HepG2 (cell line): ENCODE data around the gene SLC24A4. TPM values are rescaled to one million over a fixed set of nuclear protein-coding genes. Genes with fewer than 3 reads are reported as not detected.

Experiments
- ARNT ChIP-seq: fragments of 450-650 bp; IDR thresholded peaks from 2 replicates; pipeline ENCODE4 v1.6.1; 2017
- CHCHD3 ChIP-seq: sonication (generic); formaldehyde crosslinking; IDR thresholded peaks from 2 replicates; pipeline ENCODE4 v1.8.0; 2022; ENCODE audit warnings: mild to moderate bottlenecking, missing genetic modification reagents, moderate library complexity
- GABPA ChIP-seq, 2 experiments: IDR thresholded peaks; 2 replicates each; pipeline ENCODE4 v1.6.1; 2011 to 2016; ENCODE audit warnings: low read depth in 2 of 2, low read length in 1 of 2, missing biosample characterization in 1 of 2, missing genetic modification characterization in 1 of 2
- GLI4 ChIP-seq: sonication (generic); formaldehyde crosslinking; IDR thresholded peaks from 2 replicates; pipeline ENCODE4 v1.5.1; 2020; ENCODE audit warnings: missing genetic modification reagents, mild to moderate bottlenecking, moderate library complexity, borderline replicate concordance
- HIVEP1 ChIP-seq: sonication (generic); formaldehyde crosslinking; IDR thresholded peaks from 2 replicates; pipeline ENCODE4 v1.4.0; 2020; ENCODE audit warnings: mild to moderate bottlenecking, missing genetic modification reagents
- IRF2 ChIP-seq: IDR thresholded peaks from 2 replicates; pipeline ENCODE4 v1.6.1; 2018; ENCODE audit warnings: missing genetic modification reagents, missing compliant biosample characterization
- ISL2 ChIP-seq: sonication (generic); formaldehyde crosslinking; IDR thresholded peaks from 2 replicates; pipeline ENCODE4 v1.5.0; 2020; ENCODE audit warnings: missing genetic modification reagents
- ISX ChIP-seq: sonication (generic); formaldehyde crosslinking; conservative IDR thresholded peaks from 2 replicates; pipeline ENCODE4 v1.5.0; 2020; ENCODE audit warnings: missing genetic modification reagents
- MLLT10 ChIP-seq: sonication (generic); formaldehyde crosslinking; IDR thresholded peaks from 2 replicates; pipeline ENCODE4 v1.4.0; 2020; ENCODE audit warnings: missing genetic modification reagents
- ONECUT2 ChIP-seq: sonication (generic); formaldehyde crosslinking; IDR thresholded peaks from 2 replicates; pipeline ENCODE4 v1.4.0; 2020; ENCODE audit warnings: missing genetic modification reagents
- RBAK ChIP-seq: sonication (generic); formaldehyde crosslinking; IDR thresholded peaks from 2 replicates; pipeline ENCODE4 v1.5.1; 2020; ENCODE audit warnings: mild to moderate bottlenecking, missing genetic modification reagents
- RXRA ChIP-seq: sonication (generic); formaldehyde crosslinking; IDR thresholded peaks from 2 replicates; pipeline ENCODE4 v1.5.1; 2020; ENCODE audit warnings: missing genetic modification reagents
- SAFB2 ChIP-seq: sonication (generic); formaldehyde crosslinking; IDR thresholded peaks from 2 replicates; pipeline ENCODE4 v1.5.1; 2020; ENCODE audit warnings: missing genetic modification reagents, low read depth, mild to moderate bottlenecking, borderline replicate concordance
- SALL1 ChIP-seq: sonication (generic); formaldehyde crosslinking; IDR thresholded peaks from 2 replicates; pipeline ENCODE4 v1.8.0; 2022; ENCODE audit warnings: mild to moderate bottlenecking, missing genetic modification reagents
- TSC22D2 ChIP-seq: sonication (generic); formaldehyde crosslinking; IDR thresholded peaks from 2 replicates; pipeline ENCODE4 v1.5.1; 2020; ENCODE audit warnings: missing genetic modification reagents, mild to moderate bottlenecking, borderline replicate concordance
- ZNF354B ChIP-seq: sonication (generic); formaldehyde crosslinking; IDR thresholded peaks from 2 replicates; pipeline ENCODE4 v1.8.0; 2022; ENCODE audit warnings: mild to moderate bottlenecking, missing genetic modification reagents
- ZNF564 ChIP-seq: sonication (generic); formaldehyde crosslinking; IDR thresholded peaks from 2 replicates; pipeline ENCODE4 v1.8.1; 2023; ENCODE audit warnings: mild to moderate bottlenecking, missing genetic modification reagents
- ZNF724P ChIP-seq: sonication (generic); formaldehyde crosslinking; IDR thresholded peaks from 2 replicates; pipeline ENCODE4 v1.8.0; 2022; ENCODE audit warnings: missing genetic modification reagents, borderline replicate concordance
- ZNF788 ChIP-seq: sonication (generic); formaldehyde crosslinking; IDR thresholded peaks from 2 replicates; pipeline ENCODE4 v1.5.0; 2020; ENCODE audit warnings: mild to moderate bottlenecking, missing genetic modification reagents, borderline replicate concordance
- ZNF841 ChIP-seq: sonication (generic); formaldehyde crosslinking; IDR thresholded peaks from 2 replicates; pipeline ENCODE4 v1.8.1; 2023; ENCODE audit warnings: missing genetic modification reagents, borderline replicate concordance
- ZSCAN20 ChIP-seq: sonication (generic); formaldehyde crosslinking; IDR thresholded peaks from 2 replicates; pipeline ENCODE4 v1.4.0; 2020; ENCODE audit warnings: missing genetic modification reagents, mild to moderate bottlenecking, borderline replicate concordance
- ZSCAN9 ChIP-seq: IDR thresholded peaks from 2 replicates; pipeline ENCODE4 v1.6.1; 2016; ENCODE audit warnings: borderline replicate concordance
- polyA plus RNA-seq, 8 experiments: library from polyadenylated mRNA; depleted of rRNA in 3 of 8; stranded (reverse) in 7 of 8; unstranded in 1 of 8; fragments of >200 nt; fragmentation: Illumina TruSeq in 4 of 8; extraction: Trizol in 4 of 8; gene quantifications; 2 replicates each; pipeline versions ENCODE4 v1.2.1 to v1.2.3, GENCODE V29; 2011 to 2016; ENCODE audit warnings: low read depth in 4 of 8, missing spikeins in 1 of 8, mixed read lengths in 1 of 8; ENCODE audit not compliant: insufficient read depth in 1 of 8
- total RNA-seq, 5 experiments: library from RNA; depleted of rRNA; stranded (reverse); fragments of >200 nt; fragmentation: Illumina TruSeq; extraction: Trizol; gene quantifications; 2 replicates each; pipeline ENCODE4 v1.2.3, GENCODE V29; 2016; ENCODE audit warnings: low read depth in 1 of 5
- TF ChIP-seq, protein P1 (sequence below): sonication (generic); formaldehyde crosslinking; IDR thresholded peaks from 2 replicates; pipeline ENCODE4 v1.4.0; 2020; ENCODE audit warnings: missing genetic modification reagents
- TF ChIP-seq, protein P2 (sequence below): sonication (generic); formaldehyde crosslinking; IDR thresholded peaks from 2 replicates; pipeline ENCODE4 v1.5.1; 2020; ENCODE audit warnings: mild to moderate bottlenecking, missing genetic modification reagents, moderate library complexity
- TF ChIP-seq, protein P3 (sequence below): sonication (generic); formaldehyde crosslinking; IDR thresholded peaks from 2 replicates; pipeline ENCODE4 v1.8.1; 2023; ENCODE audit warnings: mild to moderate bottlenecking, missing genetic modification reagents

Gene SLC24A4
- total and polyA plus RNA-seq, 2 of the 13 experiments (the other 11 are each of a cell fraction or from before 2014, with no cell fraction given): not detected

DNA sequence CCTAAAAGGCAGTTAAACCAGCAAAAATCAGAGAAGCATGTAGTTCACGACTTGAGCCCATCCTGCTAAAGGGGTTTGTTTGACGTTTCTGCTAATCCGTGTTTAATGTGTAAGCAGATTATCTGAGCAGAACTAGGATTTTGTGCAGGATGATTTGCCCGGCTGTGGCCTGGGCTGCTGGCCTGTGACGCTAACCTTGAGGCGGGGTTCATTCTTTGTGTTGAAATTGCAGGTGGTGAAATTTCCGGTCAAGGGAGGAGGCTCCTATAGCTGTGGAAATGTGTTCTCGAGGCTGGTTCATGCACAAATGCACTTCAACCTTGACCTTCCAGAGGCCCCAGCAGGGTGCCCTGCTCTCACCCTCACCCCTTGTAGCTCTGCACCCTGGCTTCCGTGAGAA is 63.7 kb downstream of the SLC24A4 start (continued):
- TF ChIP-seq, protein P1, sequence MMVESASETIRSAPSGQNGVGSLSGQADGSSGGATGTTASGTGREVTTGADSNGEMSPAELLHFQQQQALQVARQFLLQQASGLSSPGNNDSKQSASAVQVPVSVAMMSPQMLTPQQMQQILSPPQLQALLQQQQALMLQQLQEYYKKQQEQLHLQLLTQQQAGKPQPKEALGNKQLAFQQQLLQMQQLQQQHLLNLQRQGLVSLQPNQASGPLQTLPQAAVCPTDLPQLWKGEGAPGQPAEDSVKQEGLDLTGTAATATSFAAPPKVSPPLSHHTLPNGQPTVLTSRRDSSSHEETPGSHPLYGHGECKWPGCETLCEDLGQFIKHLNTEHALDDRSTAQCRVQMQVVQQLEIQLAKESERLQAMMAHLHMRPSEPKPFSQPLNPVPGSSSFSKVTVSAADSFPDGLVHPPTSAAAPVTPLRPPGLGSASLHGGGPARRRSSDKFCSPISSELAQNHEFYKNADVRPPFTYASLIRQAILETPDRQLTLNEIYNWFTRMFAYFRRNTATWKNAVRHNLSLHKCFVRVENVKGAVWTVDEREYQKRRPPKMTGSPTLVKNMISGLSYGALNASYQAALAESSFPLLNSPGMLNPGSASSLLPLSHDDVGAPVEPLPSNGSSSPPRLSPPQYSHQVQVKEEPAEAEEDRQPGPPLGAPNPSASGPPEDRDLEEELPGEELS: peak; percentile 61
- TF ChIP-seq ONECUT2 (CRISPR knock-in tag) (no peak), SALL1 (CRISPR knock-in tag) (peak; percentile 81), ZSCAN9 (CRISPR knock-in tag) (no peak), CHCHD3 (CRISPR knock-in tag) (no peak), ISL2 (CRISPR knock-in tag) (peak; percentile 52; the same call in 1 of the 2 replicates), TSC22D2 (CRISPR knock-in tag) (no peak), ZNF788 (CRISPR knock-in tag) (peak; percentile 76; the same call in 1 of the 2 replicates), ARNT (no peak), ISX (CRISPR knock-in tag) (no peak), HIVEP1 (no peak), ZNF354B (CRISPR knock-in tag) (no peak), GLI4 (CRISPR knock-in tag) (no peak), ZSCAN20 (CRISPR knock-in tag) (no peak), IRF2 (peak; percentile 31; the same call in 1 of the 2 replicates), RBAK (CRISPR knock-in tag) (no peak), RXRA (peak; percentile 80), MLLT10 (CRISPR knock-in tag) (no peak), SAFB2 (CRISPR knock-in tag) (no peak), ZNF564 (CRISPR knock-in tag) (no peak), GABPA (IDR thresholded peaks at IDR 0.05; ENCODE audit: low read depth, low read length) (no peak), GABPA (CRISPR knock-in tag; IDR thresholded peaks at IDR 0.05; ENCODE audit: low read depth) (peak; percentile 66), ZNF724P (no peak), ZNF841 (CRISPR knock-in tag) (no peak)
- TF ChIP-seq, protein P2, sequence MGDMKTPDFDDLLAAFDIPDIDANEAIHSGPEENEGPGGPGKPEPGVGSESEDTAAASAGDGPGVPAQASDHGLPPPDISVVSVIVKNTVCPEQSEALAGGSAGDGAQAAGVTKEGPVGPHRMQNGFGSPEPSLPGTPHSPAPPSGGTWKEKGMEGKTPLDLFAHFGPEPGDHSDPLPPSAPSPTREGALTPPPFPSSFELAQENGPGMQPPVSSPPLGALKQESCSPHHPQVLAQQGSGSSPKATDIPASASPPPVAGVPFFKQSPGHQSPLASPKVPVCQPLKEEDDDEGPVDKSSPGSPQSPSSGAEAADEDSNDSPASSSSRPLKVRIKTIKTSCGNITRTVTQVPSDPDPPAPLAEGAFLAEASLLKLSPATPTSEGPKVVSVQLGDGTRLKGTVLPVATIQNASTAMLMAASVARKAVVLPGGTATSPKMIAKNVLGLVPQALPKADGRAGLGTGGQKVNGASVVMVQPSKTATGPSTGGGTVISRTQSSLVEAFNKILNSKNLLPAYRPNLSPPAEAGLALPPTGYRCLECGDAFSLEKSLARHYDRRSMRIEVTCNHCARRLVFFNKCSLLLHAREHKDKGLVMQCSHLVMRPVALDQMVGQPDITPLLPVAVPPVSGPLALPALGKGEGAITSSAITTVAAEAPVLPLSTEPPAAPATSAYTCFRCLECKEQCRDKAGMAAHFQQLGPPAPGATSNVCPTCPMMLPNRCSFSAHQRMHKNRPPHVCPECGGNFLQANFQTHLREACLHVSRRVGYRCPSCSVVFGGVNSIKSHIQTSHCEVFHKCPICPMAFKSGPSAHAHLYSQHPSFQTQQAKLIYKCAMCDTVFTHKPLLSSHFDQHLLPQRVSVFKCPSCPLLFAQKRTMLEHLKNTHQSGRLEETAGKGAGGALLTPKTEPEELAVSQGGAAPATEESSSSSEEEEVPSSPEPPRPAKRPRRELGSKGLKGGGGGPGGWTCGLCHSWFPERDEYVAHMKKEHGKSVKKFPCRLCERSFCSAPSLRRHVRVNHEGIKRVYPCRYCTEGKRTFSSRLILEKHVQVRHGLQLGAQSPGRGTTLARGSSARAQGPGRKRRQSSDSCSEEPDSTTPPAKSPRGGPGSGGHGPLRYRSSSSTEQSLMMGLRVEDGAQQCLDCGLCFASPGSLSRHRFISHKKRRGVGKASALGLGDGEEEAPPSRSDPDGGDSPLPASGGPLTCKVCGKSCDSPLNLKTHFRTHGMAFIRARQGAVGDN: peak; percentile 27; the same call in 1 of the 2 replicates
- TF ChIP-seq, protein P3, sequence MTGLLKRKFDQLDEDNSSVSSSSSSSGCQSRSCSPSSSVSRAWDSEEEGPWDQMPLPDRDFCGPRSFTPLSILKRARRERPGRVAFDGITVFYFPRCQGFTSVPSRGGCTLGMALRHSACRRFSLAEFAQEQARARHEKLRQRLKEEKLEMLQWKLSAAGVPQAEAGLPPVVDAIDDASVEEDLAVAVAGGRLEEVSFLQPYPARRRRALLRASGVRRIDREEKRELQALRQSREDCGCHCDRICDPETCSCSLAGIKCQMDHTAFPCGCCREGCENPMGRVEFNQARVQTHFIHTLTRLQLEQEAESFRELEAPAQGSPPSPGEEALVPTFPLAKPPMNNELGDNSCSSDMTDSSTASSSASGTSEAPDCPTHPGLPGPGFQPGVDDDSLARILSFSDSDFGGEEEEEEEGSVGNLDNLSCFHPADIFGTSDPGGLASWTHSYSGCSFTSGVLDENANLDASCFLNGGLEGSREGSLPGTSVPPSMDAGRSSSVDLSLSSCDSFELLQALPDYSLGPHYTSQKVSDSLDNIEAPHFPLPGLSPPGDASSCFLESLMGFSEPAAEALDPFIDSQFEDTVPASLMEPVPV (CRISPR knock-in tag): no peak
